LHCN-M2 (cell line): ENCODE results near the gene RPL15. TPM values are rescaled to one million over a fixed set of nuclear protein-coding genes. Genes with fewer than 3 reads are reported as not detected.

Experiments used
- DNase-seq: peaks from one replicate; pipeline ENCODE4 v3.0.0-alpha.2; 2012; ENCODE audit warnings: low read depth
- total RNA-seq: library from RNA; depleted of rRNA; stranded (reverse); fragments of >200 nt; gene quantifications from 2 replicates; pipeline ENCODE4 v1.2.3, GENCODE V29; 2014

RPL15 gene
- total RNA-seq, 1 experiment from 2014 or later = 2,157 TPM

- DNase-seq = peak; percentile 27
Observed at GRCh38 chr3:23928524-23928923, 11.6 kb downstream of the RPL15 start.

GRCh38 chr3:23931597-23931996 is 14.7 kb downstream of the RPL15 start:
- no peak for DNase-seq

- no peak for DNase-seq
Observed at GRCh38 chr3:23932571-23932970, 15.6 kb downstream of the RPL15 start.

- DNase-seq = no peak
Observed at GRCh38 chr3:23934253-23934652, 17.3 kb downstream of the RPL15 start.

- no peak for DNase-seq
Observed at GRCh38 chr3:23937296-23937695, 20.4 kb downstream of the RPL15 start.

- no peak for DNase-seq
Observed at GRCh38 chr3:23938688-23939087, 21.8 kb downstream of the RPL15 start.

- no peak for DNase-seq
Observed at GRCh38 chr3:23940775-23941174, 23.8 kb downstream of the RPL15 start.

- DNase-seq = no peak
Observed at GRCh38 chr3:23941440-23941839, 24.5 kb downstream of the RPL15 start.

- DNase-seq = no peak
Observed at GRCh38 chr3:23942546-23942945, 25.6 kb downstream of the RPL15 start.

- no peak for DNase-seq
Observed at GRCh38 chr3:23944007-23944783, 27.3 kb downstream of the RPL15 start.

GRCh38 chr3:23944861-23945662 is 28.1 kb downstream of the RPL15 start, which contains the start of gene NR1D2:
TSS of gene NR1D2 (plus strand) at chr3:23945286. CDS start at chr3:23945579, 293 bp downstream.
- peak; percentile 70 for DNase-seq

GRCh38 chr3:23945663-23945912 is 28.7 kb downstream of the RPL15 start:
- DNase-seq = no peak

- DNase-seq = peak; percentile 96
Observed at GRCh38 chr3:23945913-23946687, 29.2 kb downstream of the RPL15 start.

- DNase-seq = no peak
Observed at GRCh38 chr3:23948761-23949160, 31.8 kb downstream of the RPL15 start.

GRCh38 chr3:23949784-23950183 is 32.9 kb downstream of the RPL15 start:
- DNase-seq = peak; percentile 19

- no peak for DNase-seq
Observed at GRCh38 chr3:23950293-23950692, 33.4 kb downstream of the RPL15 start.

GRCh38 chr3:23952646-23953045 is 35.7 kb downstream of the RPL15 start:
- DNase-seq = peak; percentile 65

GRCh38 chr3:23953523-23953922 is 36.6 kb downstream of the RPL15 start:
- DNase-seq = no peak

- no peak for DNase-seq
Observed at GRCh38 chr3:23954144-23954543, 37.2 kb downstream of the RPL15 start.

- DNase-seq = no peak
Observed at GRCh38 chr3:23956701-23957100, 39.8 kb downstream of the RPL15 start.

- peak; percentile 79 for DNase-seq
Observed at GRCh38 chr3:23959135-23959900, 42.4 kb downstream of the RPL15 start.
